ENCODE measurements around the gene PPP1R9A. TPM values are rescaled to one million over a fixed set of nuclear protein-coding genes. Genes with fewer than 3 reads are reported as not detected.

Gene PPP1R9A
- total RNA-seq, 1 donor from 2014 or later, result 1.3 TPM

DNA sequence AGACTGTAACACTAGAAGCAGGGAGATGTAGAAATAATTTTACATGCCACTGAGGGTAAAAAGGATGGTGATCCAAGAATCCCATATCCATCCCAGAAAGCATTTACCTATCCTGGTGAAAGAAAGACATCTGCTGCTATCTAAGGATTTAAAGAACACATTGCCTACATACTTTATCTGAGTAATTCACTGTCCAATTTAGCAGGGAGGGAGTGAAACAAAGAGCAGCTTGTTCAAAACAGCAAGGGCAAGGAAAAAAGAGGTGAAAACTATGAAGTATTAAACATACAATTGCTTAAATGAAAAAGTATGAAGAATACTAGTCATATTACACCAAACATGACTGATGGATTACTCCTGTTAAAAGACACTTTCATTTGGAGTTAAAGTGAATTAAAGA, 206.2 kb downstream of the PPP1R9A start:
- ChIA-PET POLR2A (no interaction called here), CTCF (no interaction called here)

DNA sequence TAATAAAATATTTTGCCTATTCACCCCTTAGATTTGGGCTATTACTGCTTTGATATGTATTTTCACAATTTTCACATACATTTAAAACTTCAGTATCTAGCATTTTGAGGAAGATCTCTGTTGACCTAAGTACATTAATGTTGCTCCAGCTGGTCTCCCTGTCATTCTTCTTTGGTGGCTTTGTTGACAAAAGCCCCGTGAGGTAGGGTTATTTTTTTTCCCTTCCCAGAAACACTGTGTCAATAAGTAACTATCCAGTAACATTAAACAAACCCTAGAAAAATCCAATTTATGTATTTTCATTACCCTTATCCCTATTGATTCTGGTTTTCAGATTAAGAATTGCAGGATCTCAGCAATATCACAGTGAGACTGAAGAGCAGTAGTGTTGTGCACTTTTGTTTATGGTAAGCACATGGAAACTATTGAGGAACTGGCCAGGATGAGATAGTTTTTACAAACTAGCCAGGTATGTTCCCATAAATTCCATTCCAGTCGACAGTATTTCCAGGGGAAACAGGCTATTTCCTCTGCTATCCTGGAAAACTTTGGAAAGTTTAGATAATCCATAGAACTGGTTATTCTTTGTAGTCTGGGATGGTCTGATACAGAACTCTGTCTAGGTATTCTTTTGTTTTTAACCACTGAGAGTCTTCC, 218.8 kb downstream of the PPP1R9A start:
- TF ChIP-seq, protein P1, sequence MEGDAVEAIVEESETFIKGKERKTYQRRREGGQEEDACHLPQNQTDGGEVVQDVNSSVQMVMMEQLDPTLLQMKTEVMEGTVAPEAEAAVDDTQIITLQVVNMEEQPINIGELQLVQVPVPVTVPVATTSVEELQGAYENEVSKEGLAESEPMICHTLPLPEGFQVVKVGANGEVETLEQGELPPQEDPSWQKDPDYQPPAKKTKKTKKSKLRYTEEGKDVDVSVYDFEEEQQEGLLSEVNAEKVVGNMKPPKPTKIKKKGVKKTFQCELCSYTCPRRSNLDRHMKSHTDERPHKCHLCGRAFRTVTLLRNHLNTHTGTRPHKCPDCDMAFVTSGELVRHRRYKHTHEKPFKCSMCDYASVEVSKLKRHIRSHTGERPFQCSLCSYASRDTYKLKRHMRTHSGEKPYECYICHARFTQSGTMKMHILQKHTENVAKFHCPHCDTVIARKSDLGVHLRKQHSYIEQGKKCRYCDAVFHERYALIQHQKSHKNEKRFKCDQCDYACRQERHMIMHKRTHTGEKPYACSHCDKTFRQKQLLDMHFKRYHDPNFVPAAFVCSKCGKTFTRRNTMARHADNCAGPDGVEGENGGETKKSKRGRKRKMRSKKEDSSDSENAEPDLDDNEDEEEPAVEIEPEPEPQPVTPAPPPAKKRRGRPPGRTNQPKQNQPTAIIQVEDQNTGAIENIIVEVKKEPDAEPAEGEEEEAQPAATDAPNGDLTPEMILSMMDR (IDR thresholded peaks at IDR 0.05), result no peak
- DNase-seq, result no peak
- intact Hi-C loops (cut with micrococcal nuclease), result no loop called here
- Mint-ChIP-seq H3K9me3 (no peaks in the 10 kb centered on the region), H3K27me3 (no peaks in the 10 kb centered on the region), H3K27ac (no peak overlapping the region), H3K4me1 (no peaks in the 10 kb centered on the region), H3K36me3 (ENCODE audit: low read depth) (no peaks in the 10 kb centered on the region), H3K4me3 (no peak overlapping the region)
- ChIA-PET POLR2A (no interaction called here), CTCF (no interaction called here)
- ATAC-seq (ENCODE audit: low read depth), result no peak

More for the DNA sequence above, 206.2 kb downstream of the PPP1R9A start:
- H3K36me3 Mint-ChIP-seq (ENCODE audit: low read depth), result no peaks in the 10 kb centered on the region
- intact Hi-C loops (cut with micrococcal nuclease), result no loop called here
- no peaks in the 10 kb centered on the region for H3K4me1 Mint-ChIP-seq
- H3K9me3 Mint-ChIP-seq, result no peaks in the 10 kb centered on the region
- TF ChIP-seq, protein P1 (IDR thresholded peaks at IDR 0.05), result no peak
- DNase-seq (no peak), ATAC-seq (ENCODE audit: low read depth) (no peak)
- H3K4me3 Mint-ChIP-seq, result no peak overlapping the region
- no peaks in the 10 kb centered on the region for H3K27me3 Mint-ChIP-seq
- H3K27ac Mint-ChIP-seq, result no peak overlapping the region

DNA sequence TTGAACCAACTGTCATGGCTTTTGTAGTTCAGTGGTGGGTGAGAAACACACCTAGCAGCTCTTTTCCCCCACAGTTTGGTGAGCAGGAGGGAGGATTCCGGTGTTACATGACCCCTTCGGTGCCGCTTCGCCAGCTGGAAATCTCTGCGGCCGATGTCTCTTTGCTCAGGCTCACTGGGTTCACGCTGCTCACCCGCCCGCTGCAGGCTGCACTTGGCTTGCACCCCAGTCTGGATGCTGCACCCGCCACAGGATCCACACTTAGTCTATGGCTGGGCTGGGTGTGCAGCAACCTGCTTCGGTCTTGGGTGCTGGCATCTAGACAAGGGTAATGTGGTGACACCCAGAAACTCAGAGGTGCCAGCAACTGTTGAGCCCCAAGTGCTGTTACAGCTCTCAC, 225.1 kb downstream of the PPP1R9A start:
- POLR2A ChIA-PET, result no interaction called here
- H3K9me3 Mint-ChIP-seq, result no peaks in the 10 kb centered on the region
- no peak overlapping the region for H3K4me3 Mint-ChIP-seq

DNA sequence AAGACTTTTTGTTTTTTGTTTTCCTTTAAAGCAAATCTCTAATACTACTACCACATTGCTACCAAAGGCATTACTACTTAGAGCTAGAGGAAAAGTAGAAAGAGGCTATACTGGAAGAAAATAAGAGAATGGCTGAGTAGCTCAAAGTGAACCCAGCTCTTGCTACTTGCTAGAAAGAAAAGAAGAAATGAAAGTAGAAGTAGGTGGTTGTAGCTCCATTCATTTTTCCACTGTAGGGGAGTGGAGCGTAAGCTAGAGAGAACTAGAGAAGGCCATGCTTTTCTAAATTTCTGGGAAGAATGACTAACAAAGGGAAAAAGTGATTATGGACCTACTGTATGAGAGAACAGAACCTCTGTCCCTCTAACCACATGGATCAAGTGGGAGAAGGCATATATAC, 232.5 kb downstream of the PPP1R9A start:
- peaks cover 2% of the 10 kb centered on the region for H3K9me3 Mint-ChIP-seq
- H3K4me1 Mint-ChIP-seq, result no peaks in the 10 kb centered on the region
- ATAC-seq (ENCODE audit: low read depth) (no peak), DNase-seq (no peak)
- CTCF ChIA-PET, result no interaction called here
- POLR2A ChIA-PET, result no interaction called here
- TF ChIP-seq, protein P1 (IDR thresholded peaks at IDR 0.05), result no peak
- intact Hi-C loops (cut with micrococcal nuclease), result no loop called here
- no peak overlapping the region for H3K27ac Mint-ChIP-seq
- H3K27me3 Mint-ChIP-seq, result no peaks in the 10 kb centered on the region
- no peak overlapping the region for H3K4me3 Mint-ChIP-seq
- H3K36me3 Mint-ChIP-seq (ENCODE audit: low read depth), result no peaks in the 10 kb centered on the region

More for the DNA sequence above, 225.1 kb downstream of the PPP1R9A start:
- no peaks in the 10 kb centered on the region for H3K4me1 Mint-ChIP-seq
- H3K36me3 Mint-ChIP-seq (ENCODE audit: low read depth), result no peaks in the 10 kb centered on the region
- no peak for ATAC-seq (ENCODE audit: low read depth)
- CTCF ChIA-PET, result no interaction called here
- no peak for DNase-seq
- no peak overlapping the region for H3K27ac Mint-ChIP-seq
- no peaks in the 10 kb centered on the region for H3K27me3 Mint-ChIP-seq
- TF ChIP-seq, protein P1 (IDR thresholded peaks at IDR 0.05), result no peak
- intact Hi-C loops (cut with micrococcal nuclease), result no loop called here

DNA sequence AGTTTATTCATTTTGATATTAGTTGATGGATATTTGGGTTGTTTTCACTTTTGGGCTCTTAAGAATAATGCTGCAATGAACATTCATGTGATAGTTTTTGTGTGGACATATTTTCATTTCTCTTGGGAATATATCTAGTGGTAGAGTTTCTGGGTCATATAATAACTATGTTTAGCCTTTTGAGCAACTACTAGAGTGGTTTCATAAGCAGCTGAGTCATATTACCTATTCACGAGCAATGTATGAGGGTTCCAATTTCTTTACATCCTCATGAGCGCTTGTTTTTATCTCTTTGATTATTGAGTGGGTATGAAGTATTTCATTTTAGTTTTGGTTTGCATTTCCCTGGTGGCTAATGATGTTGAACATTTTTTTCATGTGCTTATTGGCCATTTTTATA, 234.4 kb downstream of the PPP1R9A start:
- no peaks in the 10 kb centered on the region for H3K36me3 Mint-ChIP-seq (ENCODE audit: low read depth)
- no peaks in the 10 kb centered on the region for H3K4me1 Mint-ChIP-seq
- H3K27me3 Mint-ChIP-seq, result no peaks in the 10 kb centered on the region
- ChIA-PET POLR2A (no interaction called here), CTCF (no interaction called here)
- TF ChIP-seq, protein P1 (IDR thresholded peaks at IDR 0.05), result no peak
- H3K4me3 Mint-ChIP-seq, result no peak overlapping the region
- intact Hi-C loops (cut with micrococcal nuclease), result no loop called here
- no peak for ATAC-seq (ENCODE audit: low read depth)
- H3K9me3 Mint-ChIP-seq, result peaks cover 10% of the 10 kb centered on the region
- H3K27ac Mint-ChIP-seq, result no peak overlapping the region
- DNase-seq, result no peak

All from activated B cell treated with CpG ODN at 0.5 μM for 24 hours (primary cell).